ENCODE data around the gene DEK.

GRCh38 chr6:18177286-18177965 lies 86.9 kb downstream of the DEK start:
- no peak for TF ChIP-seq CTCF (IDR thresholded peaks at IDR 0.05)
- TF ChIP-seq EZH2 (IDR thresholded peaks at IDR 0.05; ENCODE audit: borderline replicate concordance, insufficient read depth, low read depth, low read length, poor library complexity, severe bottlenecking), result no peak
